Astrocyte (in vitro differentiated cells and primary cell): Measurements from ENCODE around the gene DEFB110. TPM values are rescaled to one million over a fixed set of nuclear protein-coding genes. Genes with fewer than 3 reads are reported as not detected.

ENCODE experiments used
- DNase-seq: peaks from one replicate; pipeline ENCODE4 v3.0.0-alpha.2; 2010; ENCODE audit warnings: low read depth
- FAIRE-seq: peaks from 2 replicates; lab custom pipeline; 2011; peaks lifted over from hg19 to GRCh38; lab: Jason Lieb, UNC
- H2AFZ ChIP-seq: 2 replicates; pipeline ENCODE4 v1.6.0; 2012; ENCODE audit warnings: low read depth, low read length, inconsistent platforms
- H3K27ac ChIP-seq: 2 replicates; pipeline ENCODE4 v1.5.1; 2011; ENCODE audit warnings: low read depth, low read length, inconsistent platforms
- H3K27me3 ChIP-seq: 2 replicates; pipeline ENCODE4 v1.6.0; 2011; ENCODE audit warnings: low read length, inconsistent platforms; ENCODE audit not compliant: insufficient read depth
- H3K36me3 ChIP-seq: 2 replicates; pipeline ENCODE4 v1.5.1; 2011; ENCODE audit warnings: low read length, inconsistent platforms; ENCODE audit not compliant: insufficient read depth
- H3K4me1 ChIP-seq: 2 replicates; pipeline ENCODE4 v1.5.1; 2011; ENCODE audit warnings: low read length, inconsistent platforms; ENCODE audit not compliant: insufficient read depth
- H3K4me2 ChIP-seq: 2 replicates; pipeline ENCODE4 v1.6.0; 2012; ENCODE audit warnings: low read length, inconsistent platforms
- H3K4me3 ChIP-seq: 2 replicates; pipeline ENCODE4 v1.5.1; 2011; ENCODE audit warnings: low read depth, mild to moderate bottlenecking, low read length, inconsistent platforms; ENCODE audit not compliant: insufficient read depth
- H3K79me2 ChIP-seq: 2 replicates; pipeline ENCODE4 v1.6.0; 2012; ENCODE audit warnings: mild to moderate bottlenecking, low read length, inconsistent platforms; ENCODE audit not compliant: insufficient read depth
- H3K9ac ChIP-seq: 2 replicates; pipeline ENCODE4 v1.6.0; 2012; ENCODE audit warnings: mild to moderate bottlenecking, low read length, inconsistent platforms
- H3K9me3 ChIP-seq: 2 replicates; pipeline ENCODE4 v1.5.1; 2012; ENCODE audit warnings: low read depth, mild to moderate bottlenecking, low read length, inconsistent platforms; ENCODE audit not compliant: insufficient read depth
- H4K20me1 ChIP-seq: 2 replicates; pipeline ENCODE4 v1.6.0; 2012; ENCODE audit warnings: low read length, inconsistent platforms; ENCODE audit not compliant: insufficient read depth
- H3K27ac Mint-ChIP-seq: one replicate; pipeline ENCODE4 v1.8.0; 2021; ENCODE audit warnings: mild to moderate bottlenecking, mixed read lengths; ENCODE audit not compliant: unreplicated experiment
- H3K27me3 Mint-ChIP-seq: one replicate; pipeline ENCODE4 v1.8.0; 2021; ENCODE audit warnings: low read depth, mixed read lengths; ENCODE audit not compliant: unreplicated experiment
- H3K36me3 Mint-ChIP-seq: one replicate; pipeline ENCODE4 v1.8.0; 2021; ENCODE audit warnings: low read depth, mixed read lengths; ENCODE audit not compliant: unreplicated experiment
- H3K4me1 Mint-ChIP-seq: one replicate; pipeline ENCODE4 v1.8.0; 2021; ENCODE audit warnings: low read depth, mixed read lengths; ENCODE audit not compliant: unreplicated experiment
- H3K4me3 Mint-ChIP-seq: one replicate; pipeline ENCODE4 v1.8.0; 2021; ENCODE audit warnings: mild to moderate bottlenecking, moderate library complexity, mixed read lengths; ENCODE audit not compliant: unreplicated experiment
- H3K9me3 Mint-ChIP-seq: one replicate; pipeline ENCODE4 v1.8.0; 2021; ENCODE audit warnings: mild to moderate bottlenecking, mixed read lengths; ENCODE audit not compliant: unreplicated experiment
- EZH2 ChIP-seq: IDR thresholded peaks from 2 replicates; pipeline ENCODE4 v1.6.1; 2012; ENCODE audit warnings: mild to moderate bottlenecking, low read length, inconsistent platforms; ENCODE audit not compliant: insufficient read depth
- total RNA-seq: library from RNA; stranded (reverse); gene quantifications from 2 replicates; pipeline ENCODE4 v1.2.1, GENCODE V29; 2021
- TF ChIP-seq, protein P1 (sequence below): IDR thresholded peaks from 2 replicates; pipeline ENCODE4 v1.5.1; 2011; ENCODE audit warnings: low read depth, mild to moderate bottlenecking, inconsistent platforms, low read length, moderate library complexity; ENCODE audit not compliant: insufficient read depth

The DEFB110 gene
- total RNA-seq, 1 donor from 2014 or later, result not detected

DNA sequence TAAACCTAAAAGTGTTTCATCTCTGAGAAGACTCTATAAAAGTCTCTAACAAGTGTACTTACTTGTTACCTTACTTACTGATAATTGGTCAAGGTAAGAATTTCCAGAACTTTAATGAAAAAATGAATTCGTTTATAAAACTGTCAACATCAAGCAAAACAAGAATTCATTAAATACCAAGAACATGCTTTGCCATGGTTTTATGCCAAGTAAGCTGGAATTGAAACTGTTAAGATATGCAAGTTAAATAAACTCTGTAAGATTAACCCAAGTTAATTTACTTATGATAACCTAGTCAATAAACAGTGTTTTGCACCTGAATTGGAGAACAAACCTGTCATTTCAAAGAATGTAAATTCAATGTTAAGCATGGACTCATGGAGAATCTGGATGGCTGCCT lies 35.2 kb downstream of the DEFB110 start:
- FAIRE-seq, result no peak
- Histone ChIP-seq H3K4me3 (no peak overlapping the region), H3K4me2 (no peak overlapping the region), H3K9me3 (peaks cover 6% of the 10 kb centered on the region), H2AFZ (no peak overlapping the region), H3K27ac (no peak overlapping the region), H3K79me2 (no peaks in the 10 kb centered on the region), H3K27me3 (no peaks in the 10 kb centered on the region), H3K9ac (no peak overlapping the region), H4K20me1 (no peaks in the 10 kb centered on the region), H3K4me1 (no peaks in the 10 kb centered on the region), H3K36me3 (no peaks in the 10 kb centered on the region)
- no peak for TF ChIP-seq EZH2
- TF ChIP-seq, protein P1, sequence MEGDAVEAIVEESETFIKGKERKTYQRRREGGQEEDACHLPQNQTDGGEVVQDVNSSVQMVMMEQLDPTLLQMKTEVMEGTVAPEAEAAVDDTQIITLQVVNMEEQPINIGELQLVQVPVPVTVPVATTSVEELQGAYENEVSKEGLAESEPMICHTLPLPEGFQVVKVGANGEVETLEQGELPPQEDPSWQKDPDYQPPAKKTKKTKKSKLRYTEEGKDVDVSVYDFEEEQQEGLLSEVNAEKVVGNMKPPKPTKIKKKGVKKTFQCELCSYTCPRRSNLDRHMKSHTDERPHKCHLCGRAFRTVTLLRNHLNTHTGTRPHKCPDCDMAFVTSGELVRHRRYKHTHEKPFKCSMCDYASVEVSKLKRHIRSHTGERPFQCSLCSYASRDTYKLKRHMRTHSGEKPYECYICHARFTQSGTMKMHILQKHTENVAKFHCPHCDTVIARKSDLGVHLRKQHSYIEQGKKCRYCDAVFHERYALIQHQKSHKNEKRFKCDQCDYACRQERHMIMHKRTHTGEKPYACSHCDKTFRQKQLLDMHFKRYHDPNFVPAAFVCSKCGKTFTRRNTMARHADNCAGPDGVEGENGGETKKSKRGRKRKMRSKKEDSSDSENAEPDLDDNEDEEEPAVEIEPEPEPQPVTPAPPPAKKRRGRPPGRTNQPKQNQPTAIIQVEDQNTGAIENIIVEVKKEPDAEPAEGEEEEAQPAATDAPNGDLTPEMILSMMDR, result no peak
- Mint-ChIP-seq H3K4me1 (no peaks in the 10 kb centered on the region), H3K27ac (no peak overlapping the region), H3K9me3 (no peaks in the 10 kb centered on the region), H3K27me3 (no peaks in the 10 kb centered on the region), H3K4me3 (no peak overlapping the region), H3K36me3 (no peaks in the 10 kb centered on the region)
- no peak for DNase-seq

DNA sequence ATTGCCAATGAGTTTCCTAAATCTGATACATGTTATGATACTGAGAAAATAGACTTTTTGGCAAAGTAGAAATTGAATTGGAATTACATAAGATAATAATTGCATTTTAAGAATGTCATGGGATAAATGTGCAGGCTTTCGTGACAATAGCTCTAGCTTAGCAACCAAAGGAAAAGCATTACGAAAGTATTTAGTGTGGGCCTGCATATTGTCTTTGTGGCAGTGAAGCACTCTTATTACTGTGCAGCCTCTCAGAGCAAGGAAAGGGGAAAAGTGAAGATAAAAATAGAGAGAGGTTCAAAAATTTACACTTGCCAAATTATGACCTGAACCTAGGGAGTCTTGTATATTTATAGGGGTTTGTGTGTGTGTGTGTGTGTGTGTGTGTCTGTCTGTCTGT lies 39.7 kb downstream of the DEFB110 start:
- H3K9ac ChIP-seq, result no peak overlapping the region
- H2AFZ ChIP-seq, result no peak overlapping the region
- no peak overlapping the region for H3K4me3 ChIP-seq
- Mint-ChIP-seq H3K36me3 (no peaks in the 10 kb centered on the region), H3K27ac (no peak overlapping the region), H3K9me3 (no peaks in the 10 kb centered on the region), H3K4me3 (no peak overlapping the region), H3K27me3 (peaks cover 2% of the 10 kb centered on the region), H3K4me1 (no peaks in the 10 kb centered on the region)
- H3K4me2 ChIP-seq, result no peak overlapping the region
- no peak for TF ChIP-seq EZH2
- TF ChIP-seq, protein P1, result no peak
- no peak for FAIRE-seq
- no peaks in the 10 kb centered on the region for H3K79me2 ChIP-seq
- no peak overlapping the region for H3K27ac ChIP-seq
- no peaks in the 10 kb centered on the region for H3K27me3 ChIP-seq
- no peaks in the 10 kb centered on the region for H3K36me3 ChIP-seq
- H4K20me1 ChIP-seq, result no peaks in the 10 kb centered on the region
- no peaks in the 10 kb centered on the region for H3K4me1 ChIP-seq
- no peak for DNase-seq
- peaks cover 3% of the 10 kb centered on the region for H3K9me3 ChIP-seq

DNA sequence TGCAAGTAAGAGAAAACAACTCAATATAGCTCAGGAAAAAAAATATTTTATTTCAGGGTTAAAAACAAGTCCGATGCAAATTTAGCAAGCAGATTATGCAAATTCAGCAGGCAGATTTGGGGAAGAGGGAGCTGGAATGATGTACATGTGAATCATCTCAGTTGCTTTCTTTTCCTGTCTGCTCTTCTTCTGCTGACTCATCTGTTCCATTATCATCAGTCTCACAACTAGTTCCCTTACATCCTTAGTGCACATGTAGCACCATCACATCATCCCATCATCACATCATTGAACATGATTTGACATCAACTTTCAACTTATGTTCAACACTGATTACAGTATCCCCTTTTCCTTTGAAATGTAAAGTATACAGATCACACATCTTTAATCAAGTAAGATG lies 40.9 kb downstream of the DEFB110 start:
- Mint-ChIP-seq H3K4me3 (no peak overlapping the region), H3K36me3 (no peaks in the 10 kb centered on the region), H3K9me3 (no peaks in the 10 kb centered on the region), H3K4me1 (no peaks in the 10 kb centered on the region), H3K27me3 (peaks cover 3% of the 10 kb centered on the region), H3K27ac (no peak overlapping the region)
- TF ChIP-seq, protein P1, result no peak
- no peak for TF ChIP-seq EZH2
- Histone ChIP-seq H3K4me1 (no peaks in the 10 kb centered on the region), H3K27ac (no peak overlapping the region), H3K9ac (no peak overlapping the region), H2AFZ (no peak overlapping the region), H3K4me2 (no peak overlapping the region), H3K36me3 (no peaks in the 10 kb centered on the region), H3K4me3 (no peak overlapping the region), H3K9me3 (peaks cover 3% of the 10 kb centered on the region), H4K20me1 (no peaks in the 10 kb centered on the region), H3K27me3 (no peaks in the 10 kb centered on the region), H3K79me2 (no peaks in the 10 kb centered on the region)
- FAIRE-seq, result no peak
- no peak for DNase-seq
